ENCODE measurements around the gene RPL19.
A peak's percentile ranks its signal among the peaks of the same experiment; 100 is the strongest.

The RPL19 gene

GRCh38 chr17:39198186-39198566 lies 1.9 kb upstream of the RPL19 start:
- no peak for DNase-seq

GRCh38 chr17:39199820-39200069 lies 338 bp upstream of the RPL19 start:
- DNase-seq: peak in 2 of 3 experiments; percentile 89 to 98

- peak in 1 of 3 experiments; percentile 12 for DNase-seq
Measured at GRCh38 chr17:39200957-39201510, 951 bp downstream of the RPL19 start.

GRCh38 chr17:39204245-39204644 lies 4.2 kb downstream of the RPL19 start:
- DNase-seq: peak in 1 of 3 experiments; percentile 33

- DNase-seq: no peak
Measured at GRCh38 chr17:39205112-39205526, 5.0 kb downstream of the RPL19 start.

- DNase-seq: peak in 1 of 3 experiments; percentile 6
Measured at GRCh38 chr17:39208136-39208535, 8.1 kb downstream of the RPL19 start.

GRCh38 chr17:39208893-39209292 lies 8.8 kb downstream of the RPL19 start:
- peak; percentile 26 to 64 (median 34) for DNase-seq

- DNase-seq: peak in 2 of 3 experiments; percentile 50 to 54
Measured at GRCh38 chr17:39209317-39210092, 9.4 kb downstream of the RPL19 start.

- DNase-seq: no peak
Measured at GRCh38 chr17:39210093-39210434, 10.0 kb downstream of the RPL19 start.

GRCh38 chr17:39212195-39212810 lies 12.2 kb downstream of the RPL19 start:
- no peak for DNase-seq

- DNase-seq: peak in 1 of 3 experiments; percentile 7
Measured at GRCh38 chr17:39212841-39213480, 12.9 kb downstream of the RPL19 start.

- no peak for DNase-seq
Measured at GRCh38 chr17:39213852-39214251, 13.8 kb downstream of the RPL19 start.

GRCh38 chr17:39217734-39218369 lies 17.8 kb downstream of the RPL19 start:
- DNase-seq: no peak

- no peak for DNase-seq
Measured at GRCh38 chr17:39218906-39219305, 18.8 kb downstream of the RPL19 start.

GRCh38 chr17:39219647-39220154 lies 19.6 kb downstream of the RPL19 start:
- no peak for DNase-seq

GRCh38 chr17:39221572-39221971 lies 21.5 kb downstream of the RPL19 start:
- no peak for DNase-seq

GRCh38 chr17:39222151-39222550 lies 22.1 kb downstream of the RPL19 start:
- no peak for DNase-seq

- no peak for DNase-seq
Measured at GRCh38 chr17:39222866-39223834, 23.1 kb downstream of the RPL19 start.

- DNase-seq: peak in 2 of 3 experiments; percentile 63
Measured at GRCh38 chr17:39223907-39224777, 24.1 kb downstream of the RPL19 start.

GRCh38 chr17:39224778-39225307 lies 24.8 kb downstream of the RPL19 start:
- peak in 2 of 3 experiments; percentile 63 for DNase-seq

Measured in NCI-H1417 (cell line).